ENCODE results near the gene U2SURP.
"Not testable (repeated sequence)": the region's sequence is repeated elsewhere in the genome, so short reads cannot be mapped to it uniquely, and the experiment has no call there.

The U2SURP gene

DNA sequence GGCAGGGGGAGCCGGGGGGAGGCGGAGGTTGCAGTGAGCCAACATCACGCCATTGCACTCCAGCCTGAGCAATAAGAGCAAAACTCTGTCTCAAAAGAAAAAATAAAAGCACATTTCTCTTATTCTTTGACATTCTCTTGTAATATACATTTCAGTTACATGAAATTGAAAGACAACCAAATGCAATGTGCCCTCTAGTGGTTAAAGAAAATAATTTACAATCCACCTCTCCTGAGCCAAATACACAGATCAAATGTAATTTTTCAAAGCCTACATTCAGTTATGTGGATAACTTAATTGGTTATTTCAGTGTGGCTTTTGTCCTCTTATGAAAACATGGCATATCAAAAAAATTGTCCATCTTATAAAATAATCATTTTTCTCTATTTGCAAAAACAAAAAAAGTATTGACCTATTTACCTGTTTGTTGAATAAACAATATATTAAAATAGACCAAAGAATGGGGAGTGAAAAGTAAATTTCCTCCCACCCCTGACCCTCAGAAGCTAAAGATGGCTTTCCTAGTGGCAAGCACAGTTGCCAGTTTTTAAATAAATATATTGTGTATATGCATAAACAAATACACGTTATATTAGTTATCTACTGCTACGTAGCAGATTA lies 14.2 kb upstream of the U2SURP start:
- H3K9me3 ChIP-seq (ENCODE audit: low read length), result no peaks in the 10 kb centered on the region
- H3K36me3 ChIP-seq (ENCODE audit: insufficient read depth, low read length), result no peaks in the 10 kb centered on the region
- no peak overlapping the region for H2AFZ ChIP-seq (ENCODE audit: low read depth, low read length)
- no peak overlapping the region for H3K4me3 ChIP-seq (ENCODE audit: low read length)
- no peaks in the 10 kb centered on the region for H3K27me3 ChIP-seq (ENCODE audit: insufficient read depth, low read length)
- no peaks in the 10 kb centered on the region for H3K4me1 ChIP-seq (ENCODE audit: insufficient read depth, low read length)

DNA sequence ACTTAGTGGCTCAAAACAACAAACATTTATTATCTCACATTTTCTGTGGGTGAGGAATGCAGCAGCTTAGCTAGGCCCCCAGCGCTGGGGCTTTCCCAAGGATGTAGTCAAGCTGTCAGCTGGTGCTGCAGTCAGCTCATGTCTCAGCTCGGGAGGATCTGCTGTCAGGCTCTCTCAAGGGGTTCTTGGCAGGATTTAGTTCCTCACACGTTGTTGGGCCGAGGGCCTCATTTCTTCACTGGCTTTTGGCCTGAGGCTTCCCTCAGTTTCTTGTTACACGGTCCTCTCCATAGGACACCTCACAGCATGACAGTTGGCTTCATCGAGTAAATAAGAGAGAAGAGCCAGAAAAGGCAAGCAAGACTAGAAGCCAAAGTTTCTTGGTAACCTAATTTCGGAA lies 13.7 kb upstream of the U2SURP start:
- H3K4me1 ChIP-seq (ENCODE audit: insufficient read depth, low read length), result no peaks in the 10 kb centered on the region
- H2AFZ ChIP-seq (ENCODE audit: low read depth, low read length), result no peak overlapping the region
- H3K9me3 ChIP-seq (ENCODE audit: low read length), result no peaks in the 10 kb centered on the region
- no peaks in the 10 kb centered on the region for H3K36me3 ChIP-seq (ENCODE audit: insufficient read depth, low read length)
- H3K27me3 ChIP-seq (ENCODE audit: insufficient read depth, low read length), result no peaks in the 10 kb centered on the region
- no peak overlapping the region for H3K4me3 ChIP-seq (ENCODE audit: low read length)

DNA sequence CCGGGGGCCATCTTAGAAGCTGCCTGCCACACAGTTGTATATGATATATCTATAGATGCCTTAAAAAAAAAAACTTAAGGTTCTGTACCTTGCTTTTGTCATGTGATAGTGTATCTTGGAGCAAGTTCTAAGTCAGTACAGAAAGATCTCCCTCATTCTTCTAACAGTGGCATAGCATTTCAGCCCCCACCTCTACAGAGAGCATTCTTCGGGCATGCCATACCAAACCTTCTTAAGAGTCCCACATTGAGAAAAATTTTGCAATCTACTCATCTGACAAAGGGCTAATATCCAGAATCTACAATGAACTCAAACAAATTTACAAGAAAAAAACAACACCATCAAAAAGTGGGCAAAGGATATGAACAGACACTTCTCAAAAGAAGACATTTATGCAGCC lies 13.1 kb upstream of the U2SURP start:
- H3K4me3 ChIP-seq (ENCODE audit: low read length); H3K9me3 ChIP-seq (ENCODE audit: low read length); H3K36me3 ChIP-seq (ENCODE audit: insufficient read depth, low read length): not testable (repeated sequence)

DNA sequence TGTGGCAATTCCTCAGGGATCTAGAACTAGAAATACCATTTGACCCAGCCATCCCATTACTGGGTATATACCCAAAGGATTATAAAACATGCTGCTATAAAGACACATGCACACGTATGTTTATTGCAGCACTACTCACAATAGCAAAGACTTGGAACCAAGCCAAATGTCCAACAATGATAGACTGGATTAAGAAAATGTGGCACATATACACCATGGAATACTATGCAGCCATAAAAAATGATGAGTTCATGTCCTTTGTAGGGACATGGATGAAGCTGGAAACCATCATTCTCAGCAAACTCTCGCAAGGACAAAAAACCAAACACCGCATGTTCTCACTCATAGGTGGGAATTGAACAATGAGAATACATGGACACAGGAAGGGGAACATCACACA lies 12.5 kb upstream of the U2SURP start:
- H3K4me3 ChIP-seq (ENCODE audit: low read length), result not testable (repeated sequence)

More for the DNA sequence above, 13.1 kb upstream of the U2SURP start:
- H3K4me1 ChIP-seq (ENCODE audit: insufficient read depth, low read length); H3K27me3 ChIP-seq (ENCODE audit: insufficient read depth, low read length); H2AFZ ChIP-seq (ENCODE audit: low read depth, low read length): not testable (repeated sequence)

DNA sequence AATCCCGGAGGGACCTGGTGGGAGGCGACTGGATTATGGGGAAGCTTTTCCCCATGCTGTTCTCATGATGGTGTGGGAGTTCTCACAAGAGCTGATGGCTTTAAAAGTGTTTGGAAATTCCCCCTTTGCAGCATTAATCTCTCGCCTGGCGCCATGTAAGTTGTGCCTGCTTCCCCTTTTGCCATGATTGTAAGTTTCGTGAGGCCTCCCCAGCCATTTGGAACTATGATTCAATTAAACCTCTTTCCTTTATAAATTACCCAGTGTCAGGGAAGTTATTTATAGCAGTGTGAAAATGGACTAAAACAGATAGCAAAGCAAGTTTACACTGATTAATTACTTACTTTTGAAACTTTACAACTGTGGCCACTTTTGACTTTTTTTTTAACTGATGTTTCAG lies 10.6 kb upstream of the U2SURP start:
- no peaks in the 10 kb centered on the region for H3K4me1 ChIP-seq (ENCODE audit: insufficient read depth, low read length)
- no peaks in the 10 kb centered on the region for H3K36me3 ChIP-seq (ENCODE audit: insufficient read depth, low read length)
- H3K27me3 ChIP-seq (ENCODE audit: insufficient read depth, low read length), result no peaks in the 10 kb centered on the region
- H3K4me3 ChIP-seq (ENCODE audit: low read length), result no peak overlapping the region
- no peak overlapping the region for H2AFZ ChIP-seq (ENCODE audit: low read depth, low read length)
- H3K9me3 ChIP-seq (ENCODE audit: low read length), result no peaks in the 10 kb centered on the region

More for the DNA sequence above, 12.5 kb upstream of the U2SURP start:
- not testable (repeated sequence) for H3K27me3 ChIP-seq (ENCODE audit: insufficient read depth, low read length); H3K4me1 ChIP-seq (ENCODE audit: insufficient read depth, low read length); H3K9me3 ChIP-seq (ENCODE audit: low read length); H2AFZ ChIP-seq (ENCODE audit: low read depth, low read length); H3K36me3 ChIP-seq (ENCODE audit: insufficient read depth, low read length)

DNA sequence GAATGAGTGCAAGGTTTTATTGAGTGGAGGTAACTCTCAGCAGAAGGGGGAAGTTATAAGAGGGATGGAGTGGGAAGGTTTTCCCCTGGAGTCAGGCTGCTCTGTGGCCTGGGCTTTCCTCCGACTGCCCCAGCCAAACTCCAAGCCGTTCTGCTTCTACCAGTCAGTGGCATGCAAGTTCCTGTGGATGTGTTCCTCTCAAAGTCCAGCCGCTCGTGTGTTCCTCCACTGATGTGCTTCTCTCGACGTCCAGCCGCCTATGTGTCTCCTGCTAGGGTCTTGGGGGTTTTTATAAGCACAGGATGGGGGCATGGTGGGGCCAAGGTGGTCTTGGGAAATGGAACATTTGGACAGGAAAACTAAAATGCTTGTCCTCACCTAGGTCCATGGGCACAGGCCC lies 9.0 kb upstream of the U2SURP start:
- Histone ChIP-seq H2AFZ (ENCODE audit: low read depth, low read length) (no peak overlapping the region), H3K4me1 (ENCODE audit: insufficient read depth, low read length) (no peaks in the 10 kb centered on the region), H3K4me3 (ENCODE audit: low read length) (no peak overlapping the region), H3K27me3 (ENCODE audit: insufficient read depth, low read length) (no peaks in the 10 kb centered on the region), H3K36me3 (ENCODE audit: insufficient read depth, low read length) (no peaks in the 10 kb centered on the region), H3K9me3 (ENCODE audit: low read length) (no peaks in the 10 kb centered on the region)

DNA sequence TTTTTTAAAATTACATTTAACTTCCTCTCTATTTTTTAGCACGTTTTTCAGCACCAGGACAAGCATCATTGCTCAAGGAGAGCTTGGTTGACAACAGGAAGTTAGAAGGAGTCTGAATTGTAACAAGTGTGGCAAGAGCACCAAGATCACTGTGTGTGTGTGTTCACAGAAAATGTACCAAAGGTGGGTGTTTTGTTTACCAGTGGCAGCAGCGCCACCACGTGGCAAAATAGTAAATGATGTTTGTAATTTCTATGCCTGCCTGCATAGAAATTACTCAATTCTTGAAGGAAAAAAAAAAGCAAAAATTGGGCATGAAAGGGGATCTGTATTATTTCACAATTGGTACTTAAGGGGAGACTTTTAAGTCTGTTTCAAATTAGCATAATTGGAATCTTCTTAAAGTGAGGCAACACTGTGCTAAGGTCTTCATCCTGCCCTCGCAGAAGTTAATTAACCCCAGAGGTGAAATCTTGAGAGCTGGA lies 7.4 kb upstream of the U2SURP start:
- H3K4me3 ChIP-seq (ENCODE audit: low read length), result no peak overlapping the region
- no peaks in the 10 kb centered on the region for H3K9me3 ChIP-seq (ENCODE audit: low read length)
- H3K36me3 ChIP-seq (ENCODE audit: insufficient read depth, low read length), result no peaks in the 10 kb centered on the region

DNA sequence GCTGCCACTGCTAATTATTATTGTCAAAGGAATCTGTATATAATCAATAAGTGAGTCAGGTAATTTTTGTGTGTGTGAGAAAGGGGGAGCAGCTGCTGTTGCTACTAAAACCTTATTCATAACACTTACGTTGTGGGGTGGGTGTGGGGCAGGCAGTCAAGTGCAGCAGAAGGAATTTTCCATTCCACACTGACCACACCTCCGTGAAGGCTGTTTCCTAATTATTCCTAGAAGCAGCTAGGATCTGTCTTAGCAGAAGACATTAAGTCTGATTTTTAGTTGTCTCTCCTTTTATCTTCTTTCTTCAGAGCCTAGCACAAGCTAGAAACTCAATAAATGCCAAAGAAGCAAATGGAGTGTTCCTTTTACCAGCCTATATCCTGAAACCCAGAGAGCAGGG lies 4.0 kb upstream of the U2SURP start:
- H3K4me1 ChIP-seq (ENCODE audit: insufficient read depth, low read length), result peaks cover 6% of the 10 kb centered on the region
- no peaks in the 10 kb centered on the region for H3K9me3 ChIP-seq (ENCODE audit: low read length)
- no peak overlapping the region for H3K4me3 ChIP-seq (ENCODE audit: low read length)
- no peak overlapping the region for H2AFZ ChIP-seq (ENCODE audit: low read depth, low read length)
- no peaks in the 10 kb centered on the region for H3K27me3 ChIP-seq (ENCODE audit: insufficient read depth, low read length)
- no peaks in the 10 kb centered on the region for H3K36me3 ChIP-seq (ENCODE audit: insufficient read depth, low read length)

More for the DNA sequence above, 7.4 kb upstream of the U2SURP start:
- Histone ChIP-seq H2AFZ (ENCODE audit: low read depth, low read length) (no peak overlapping the region), H3K4me1 (ENCODE audit: insufficient read depth, low read length) (no peaks in the 10 kb centered on the region), H3K27me3 (ENCODE audit: insufficient read depth, low read length) (no peaks in the 10 kb centered on the region)

DNA sequence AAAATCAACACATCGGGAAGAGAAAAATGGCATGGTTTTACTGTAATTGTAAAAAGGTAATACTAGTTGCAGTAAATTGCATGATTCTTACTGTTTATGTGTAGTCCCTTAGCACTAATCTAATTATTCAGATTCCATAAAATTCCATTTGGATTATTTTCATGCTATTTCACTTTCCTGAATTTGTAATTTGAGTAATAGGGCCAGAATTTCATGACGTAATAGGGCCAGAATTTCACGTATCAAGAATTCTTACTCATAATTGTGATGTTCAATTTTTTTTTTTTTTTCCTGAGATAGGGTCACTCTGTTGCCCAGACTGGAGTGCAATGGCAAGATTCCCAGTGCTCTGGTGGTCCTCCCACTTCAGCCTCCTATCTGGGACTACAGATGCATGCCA lies 2.9 kb upstream of the U2SURP start:
- H3K9me3 ChIP-seq (ENCODE audit: low read length), result no peaks in the 10 kb centered on the region
- H3K36me3 ChIP-seq (ENCODE audit: insufficient read depth, low read length), result no peaks in the 10 kb centered on the region
- no peak overlapping the region for H3K4me3 ChIP-seq (ENCODE audit: low read length)
- H3K4me1 ChIP-seq (ENCODE audit: insufficient read depth, low read length), result peaks cover 12% of the 10 kb centered on the region
- H3K27me3 ChIP-seq (ENCODE audit: insufficient read depth, low read length), result no peaks in the 10 kb centered on the region
- H2AFZ ChIP-seq (ENCODE audit: low read depth, low read length), result no peak overlapping the region

DNA sequence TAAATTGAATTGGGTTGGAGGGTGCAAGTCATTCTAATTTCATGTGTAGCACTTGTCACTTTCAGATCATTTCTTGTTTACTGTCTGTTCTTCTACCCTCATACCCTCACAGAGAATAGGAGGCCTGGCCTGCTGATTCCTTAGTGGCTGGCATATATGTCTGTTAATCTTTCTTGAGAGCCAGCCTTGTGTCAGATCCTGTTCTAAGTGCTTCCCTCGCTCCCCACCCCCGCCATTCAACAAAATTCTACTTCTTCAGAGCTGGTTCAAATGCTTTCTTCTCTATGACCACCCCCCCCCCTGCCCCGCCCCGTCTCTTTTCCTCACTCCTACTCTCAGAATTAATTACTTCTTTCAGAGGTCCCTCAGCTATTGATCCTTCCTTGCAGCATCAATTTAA lies 1.5 kb upstream of the U2SURP start:
- H3K36me3 ChIP-seq (ENCODE audit: insufficient read depth, low read length), result no peaks in the 10 kb centered on the region
- H3K9me3 ChIP-seq (ENCODE audit: low read length), result no peaks in the 10 kb centered on the region
- H3K4me1 ChIP-seq (ENCODE audit: insufficient read depth, low read length), result peaks cover 12% of the 10 kb centered on the region
- peak overlapping the region; percentile 95 for H3K4me3 ChIP-seq (ENCODE audit: low read length)
- no peaks in the 10 kb centered on the region for H3K27me3 ChIP-seq (ENCODE audit: insufficient read depth, low read length)
- H2AFZ ChIP-seq (ENCODE audit: low read depth, low read length), result no peak overlapping the region

DNA sequence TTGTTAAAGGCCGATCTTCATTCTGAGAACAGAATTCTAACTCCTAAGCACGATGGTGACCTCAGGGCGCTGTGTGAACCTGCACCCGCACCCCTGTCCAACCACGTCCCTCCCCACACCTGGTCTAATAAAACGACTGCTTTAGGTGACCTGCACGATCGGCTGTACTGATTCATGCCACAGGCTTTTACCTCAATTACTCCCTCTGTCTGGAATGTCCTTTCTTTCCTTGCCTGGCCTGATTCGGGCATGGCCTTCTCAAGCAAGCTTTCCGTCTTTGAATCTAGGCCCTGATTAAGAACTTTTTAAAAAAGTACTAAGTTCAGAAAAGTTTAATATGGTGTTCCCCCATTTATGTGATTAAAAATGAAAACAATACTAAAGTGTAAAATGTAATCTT lies 842 bp upstream of the U2SURP start:
- Histone ChIP-seq H3K36me3 (ENCODE audit: insufficient read depth, low read length) (no peaks in the 10 kb centered on the region), H3K4me3 (ENCODE audit: low read length) (peak overlapping the region; percentile 95), H3K27me3 (ENCODE audit: insufficient read depth, low read length) (no peaks in the 10 kb centered on the region), H2AFZ (ENCODE audit: low read depth, low read length) (peak overlapping the region; percentile 43), H3K9me3 (ENCODE audit: low read length) (no peaks in the 10 kb centered on the region), H3K4me1 (ENCODE audit: insufficient read depth, low read length) (peaks cover 12% of the 10 kb centered on the region)

DNA sequence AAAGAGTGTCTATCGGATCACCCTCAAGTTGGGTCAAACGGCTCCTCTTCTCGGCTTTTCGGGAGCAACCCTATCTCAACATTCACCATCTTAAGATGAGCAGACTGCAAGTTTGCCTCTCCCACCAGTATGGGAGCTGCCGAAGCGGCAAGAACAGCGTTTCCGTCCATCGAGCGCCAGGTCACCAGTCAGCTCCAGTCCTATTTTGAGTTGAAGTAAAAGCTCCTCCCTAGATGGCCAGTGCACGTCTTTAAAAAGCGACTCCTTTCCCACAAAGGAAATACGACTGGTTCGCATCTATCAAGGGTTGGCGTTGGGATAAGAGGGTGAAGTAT lies 369 bp upstream of the U2SURP start:
- Histone ChIP-seq H3K4me3 (ENCODE audit: low read length) (peak overlapping the region; percentile 95), H2AFZ (ENCODE audit: low read depth, low read length) (peak overlapping the region; percentile 43), H3K4me1 (ENCODE audit: insufficient read depth, low read length) (peaks cover 12% of the 10 kb centered on the region), H3K27me3 (ENCODE audit: insufficient read depth, low read length) (no peaks in the 10 kb centered on the region), H3K36me3 (ENCODE audit: insufficient read depth, low read length) (no peaks in the 10 kb centered on the region), H3K9me3 (ENCODE audit: low read length) (no peaks in the 10 kb centered on the region)

DNA sequence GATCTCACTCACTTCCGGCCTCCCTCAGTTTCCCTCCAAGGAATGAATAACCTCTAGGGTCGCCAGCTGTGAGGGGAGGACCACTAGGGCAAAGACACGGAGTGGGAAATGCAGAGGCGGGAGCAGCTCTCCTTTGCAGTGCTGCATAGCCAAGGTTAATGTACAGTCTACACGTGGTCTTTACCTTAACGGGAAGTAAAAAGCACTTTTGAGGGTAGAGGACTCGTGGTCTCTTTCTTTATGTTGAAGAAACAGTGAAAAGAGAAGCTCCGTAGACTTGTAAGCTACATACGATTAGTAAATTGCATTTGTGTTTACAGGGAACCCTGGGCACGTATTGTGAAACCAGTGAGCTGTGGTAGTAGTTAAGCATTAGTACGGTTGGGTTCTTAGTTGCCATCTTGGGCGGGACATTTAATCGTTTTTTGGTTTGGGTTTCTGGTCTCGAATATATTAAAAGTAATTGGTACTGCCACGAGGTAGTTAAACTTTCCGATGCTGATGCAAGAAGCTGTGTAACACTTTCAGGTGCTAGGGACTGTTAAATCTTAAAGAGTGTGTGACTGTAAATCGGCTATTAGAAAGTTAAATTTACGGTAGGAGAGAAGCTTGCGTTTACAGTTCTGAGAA lies 828 bp downstream of the U2SURP start:
- H2AFZ ChIP-seq (ENCODE audit: low read depth, low read length), result peak overlapping the region; percentile 3
- H3K4me1 ChIP-seq (ENCODE audit: insufficient read depth, low read length), result peaks cover 12% of the 10 kb centered on the region
- H3K4me3 ChIP-seq (ENCODE audit: low read length), result peak overlapping the region; percentile 95
- no peaks in the 10 kb centered on the region for H3K9me3 ChIP-seq (ENCODE audit: low read length)
- no peaks in the 10 kb centered on the region for H3K27me3 ChIP-seq (ENCODE audit: insufficient read depth, low read length)
- no peaks in the 10 kb centered on the region for H3K36me3 ChIP-seq (ENCODE audit: insufficient read depth, low read length)

DNA sequence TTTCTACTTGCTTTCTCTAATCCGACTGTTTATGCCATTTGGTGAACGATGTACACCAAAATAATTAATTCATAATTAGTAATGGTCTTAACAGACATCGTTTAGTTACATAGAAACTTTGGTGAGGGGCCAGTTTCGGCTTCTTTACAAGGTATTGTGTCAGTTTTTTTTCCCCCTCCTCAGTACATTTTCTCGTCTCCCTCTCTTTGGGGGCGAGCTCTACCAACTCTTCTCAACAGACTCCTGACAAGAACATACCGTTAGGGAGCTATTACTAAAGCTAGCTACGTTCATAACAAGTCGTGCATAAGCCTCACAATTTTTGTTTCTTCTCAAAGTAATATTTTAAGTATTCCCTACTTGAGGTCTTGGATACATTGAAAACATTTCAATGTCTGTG lies 1.4 kb downstream of the U2SURP start:
- peak overlapping the region; percentile 95 for H3K4me3 ChIP-seq (ENCODE audit: low read length)
- no peak overlapping the region for H2AFZ ChIP-seq (ENCODE audit: low read depth, low read length)
- no peaks in the 10 kb centered on the region for H3K9me3 ChIP-seq (ENCODE audit: low read length)
- H3K36me3 ChIP-seq (ENCODE audit: insufficient read depth, low read length), result no peaks in the 10 kb centered on the region
- no peaks in the 10 kb centered on the region for H3K27me3 ChIP-seq (ENCODE audit: insufficient read depth, low read length)
- H3K4me1 ChIP-seq (ENCODE audit: insufficient read depth, low read length), result peaks cover 12% of the 10 kb centered on the region
